ENCODE results near the gene TRIB2. TPM values are rescaled to one million over a fixed set of nuclear protein-coding genes. Genes with fewer than 3 reads are reported as not detected.

Gene TRIB2
- polyA plus RNA-seq, 1 of the 3 experiments (the other 2 are of a cell fraction), result 27.5 TPM

DNA sequence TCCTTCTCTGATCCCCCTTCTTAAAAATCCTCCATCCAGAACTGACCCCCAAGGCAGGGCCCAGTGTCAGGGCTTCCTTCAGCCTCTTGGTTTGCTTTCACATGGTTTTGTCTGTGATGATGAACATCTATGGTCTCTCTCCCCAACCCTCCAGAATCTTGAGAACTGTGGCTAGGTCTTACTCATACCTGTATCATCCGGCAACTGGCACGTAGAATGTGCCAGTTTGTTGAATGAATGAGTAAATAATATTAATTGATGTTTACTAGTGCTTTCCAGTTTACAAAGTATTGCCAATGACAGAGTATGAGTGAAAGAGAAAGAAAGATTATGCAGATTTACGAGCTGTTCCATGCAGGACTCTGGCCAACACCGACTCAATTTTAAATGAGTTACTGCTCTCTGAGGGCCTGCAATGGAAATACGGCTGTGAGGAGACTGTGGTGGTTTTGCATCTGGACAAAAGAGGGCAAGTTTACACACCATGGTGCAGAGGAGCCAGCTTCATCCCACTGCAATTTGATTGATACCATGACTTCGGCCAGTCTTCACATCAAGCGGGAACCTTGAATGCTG is 29.9 kb upstream of the TRIB2 start:
- H3K4me3 ChIP-seq (ENCODE audit: low read depth in 2 of 2, low read length in 1 of 2), result no peak overlapping the region
- no peaks in the 10 kb centered on the region for H3F3A ChIP-seq (replicated peaks; ENCODE audit: insufficient read depth)
- no peaks in the 10 kb centered on the region for H3K27me3 ChIP-seq (ENCODE audit: insufficient read depth)
- TF ChIP-seq RAD21 (IDR thresholded peaks at IDR 0.05; ENCODE audit: low read length), result no peak
- TF ChIP-seq, protein P1, sequence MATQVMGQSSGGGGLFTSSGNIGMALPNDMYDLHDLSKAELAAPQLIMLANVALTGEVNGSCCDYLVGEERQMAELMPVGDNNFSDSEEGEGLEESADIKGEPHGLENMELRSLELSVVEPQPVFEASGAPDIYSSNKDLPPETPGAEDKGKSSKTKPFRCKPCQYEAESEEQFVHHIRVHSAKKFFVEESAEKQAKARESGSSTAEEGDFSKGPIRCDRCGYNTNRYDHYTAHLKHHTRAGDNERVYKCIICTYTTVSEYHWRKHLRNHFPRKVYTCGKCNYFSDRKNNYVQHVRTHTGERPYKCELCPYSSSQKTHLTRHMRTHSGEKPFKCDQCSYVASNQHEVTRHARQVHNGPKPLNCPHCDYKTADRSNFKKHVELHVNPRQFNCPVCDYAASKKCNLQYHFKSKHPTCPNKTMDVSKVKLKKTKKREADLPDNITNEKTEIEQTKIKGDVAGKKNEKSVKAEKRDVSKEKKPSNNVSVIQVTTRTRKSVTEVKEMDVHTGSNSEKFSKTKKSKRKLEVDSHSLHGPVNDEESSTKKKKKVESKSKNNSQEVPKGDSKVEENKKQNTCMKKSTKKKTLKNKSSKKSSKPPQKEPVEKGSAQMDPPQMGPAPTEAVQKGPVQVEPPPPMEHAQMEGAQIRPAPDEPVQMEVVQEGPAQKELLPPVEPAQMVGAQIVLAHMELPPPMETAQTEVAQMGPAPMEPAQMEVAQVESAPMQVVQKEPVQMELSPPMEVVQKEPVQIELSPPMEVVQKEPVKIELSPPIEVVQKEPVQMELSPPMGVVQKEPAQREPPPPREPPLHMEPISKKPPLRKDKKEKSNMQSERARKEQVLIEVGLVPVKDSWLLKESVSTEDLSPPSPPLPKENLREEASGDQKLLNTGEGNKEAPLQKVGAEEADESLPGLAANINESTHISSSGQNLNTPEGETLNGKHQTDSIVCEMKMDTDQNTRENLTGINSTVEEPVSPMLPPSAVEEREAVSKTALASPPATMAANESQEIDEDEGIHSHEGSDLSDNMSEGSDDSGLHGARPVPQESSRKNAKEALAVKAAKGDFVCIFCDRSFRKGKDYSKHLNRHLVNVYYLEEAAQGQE (IDR thresholded peaks at IDR 0.05; ENCODE audit: low read depth, low read length), result no peak
- no peak for TF ChIP-seq MXI1 (IDR thresholded peaks at IDR 0.05; ENCODE audit: low read depth, low read length)
- TF ChIP-seq, protein P2, sequence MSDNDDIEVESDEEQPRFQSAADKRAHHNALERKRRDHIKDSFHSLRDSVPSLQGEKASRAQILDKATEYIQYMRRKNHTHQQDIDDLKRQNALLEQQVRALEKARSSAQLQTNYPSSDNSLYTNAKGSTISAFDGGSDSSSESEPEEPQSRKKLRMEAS (IDR thresholded peaks at IDR 0.05; ENCODE audit: low read depth), result no peak
- TF ChIP-seq, protein P3, sequence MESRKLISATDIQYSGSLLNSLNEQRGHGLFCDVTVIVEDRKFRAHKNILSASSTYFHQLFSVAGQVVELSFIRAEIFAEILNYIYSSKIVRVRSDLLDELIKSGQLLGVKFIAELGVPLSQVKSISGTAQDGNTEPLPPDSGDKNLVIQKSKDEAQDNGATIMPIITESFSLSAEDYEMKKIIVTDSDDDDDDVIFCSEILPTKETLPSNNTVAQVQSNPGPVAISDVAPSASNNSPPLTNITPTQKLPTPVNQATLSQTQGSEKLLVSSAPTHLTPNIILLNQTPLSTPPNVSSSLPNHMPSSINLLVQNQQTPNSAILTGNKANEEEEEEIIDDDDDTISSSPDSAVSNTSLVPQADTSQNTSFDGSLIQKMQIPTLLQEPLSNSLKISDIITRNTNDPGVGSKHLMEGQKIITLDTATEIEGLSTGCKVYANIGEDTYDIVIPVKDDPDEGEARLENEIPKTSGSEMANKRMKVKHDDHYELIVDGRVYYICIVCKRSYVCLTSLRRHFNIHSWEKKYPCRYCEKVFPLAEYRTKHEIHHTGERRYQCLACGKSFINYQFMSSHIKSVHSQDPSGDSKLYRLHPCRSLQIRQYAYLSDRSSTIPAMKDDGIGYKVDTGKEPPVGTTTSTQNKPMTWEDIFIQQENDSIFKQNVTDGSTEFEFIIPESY (IDR thresholded peaks at IDR 0.05; ENCODE audit: borderline replicate concordance, low read depth), result no peak
- no peak for TF ChIP-seq NFIC (IDR thresholded peaks at IDR 0.05; ENCODE audit: borderline replicate concordance)
- TF ChIP-seq RXRA (IDR thresholded peaks at IDR 0.05; ENCODE audit: borderline replicate concordance, low read depth), result no peak
- TF ChIP-seq POLR2AphosphoS5 (IDR thresholded peaks at IDR 0.05; ENCODE audit: low read depth, low read length), result no peak
- no peak for TF ChIP-seq SMC3 (IDR thresholded peaks at IDR 0.05; ENCODE audit: low read depth, low read length)
- no peak for TF ChIP-seq EZH2phosphoT487 (IDR thresholded peaks at IDR 0.05; ENCODE audit: borderline replicate concordance, low read depth)
- TF ChIP-seq FOSL2 (IDR thresholded peaks at IDR 0.05; ENCODE audit: borderline replicate concordance, low read depth), result no peak
- TF ChIP-seq FOXM1 (IDR thresholded peaks at IDR 0.05; ENCODE audit: low read depth), result no peak
- no peak for TF ChIP-seq EP300 (IDR thresholded peaks at IDR 0.05; ENCODE audit: borderline replicate concordance in 1 of 2, low read depth in 1 of 2, low read length in 1 of 2)
- no peak for TF ChIP-seq RFX5 (IDR thresholded peaks at IDR 0.05; ENCODE audit: low read length)
- TF ChIP-seq, protein P4, sequence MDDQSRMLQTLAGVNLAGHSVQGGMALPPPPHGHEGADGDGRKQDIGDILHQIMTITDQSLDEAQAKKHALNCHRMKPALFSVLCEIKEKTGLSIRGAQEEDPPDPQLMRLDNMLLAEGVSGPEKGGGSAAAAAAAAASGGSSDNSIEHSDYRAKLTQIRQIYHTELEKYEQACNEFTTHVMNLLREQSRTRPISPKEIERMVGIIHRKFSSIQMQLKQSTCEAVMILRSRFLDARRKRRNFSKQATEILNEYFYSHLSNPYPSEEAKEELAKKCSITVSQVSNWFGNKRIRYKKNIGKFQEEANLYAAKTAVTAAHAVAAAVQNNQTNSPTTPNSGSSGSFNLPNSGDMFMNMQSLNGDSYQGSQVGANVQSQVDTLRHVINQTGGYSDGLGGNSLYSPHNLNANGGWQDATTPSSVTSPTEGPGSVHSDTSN (IDR thresholded peaks at IDR 0.05), result no peak
- TF ChIP-seq TCF12 (IDR thresholded peaks at IDR 0.05), result no peak
- no peak for TF ChIP-seq FOXJ3 (CRISPR knock-in tag; IDR thresholded peaks at IDR 0.05)
- no peak overlapping the region for H3K9ac ChIP-seq
- no peak overlapping the region for H3K27ac ChIP-seq (ENCODE audit: low read depth in 2 of 2, low read length in 1 of 2)
- H3K9me3 ChIP-seq, result peaks cover 8% of the 10 kb centered on the region; the same call in 1 of the 2 replicates
- POLR2A ChIA-PET, result no interaction called here
- 75% methylated on average over 7 of the region's 7 CpGs for WGBS (ENCODE audit: low lambda C conversion rate)
- H3K36me3 ChIP-seq (replicated peaks in 1 of 2; ENCODE audit: control insufficient read depth in 1 of 2, insufficient read depth in 2 of 2, low read length in 1 of 2), result no peaks in the 10 kb centered on the region
- H3K4me2 ChIP-seq, result no peak overlapping the region
- H2AFZ ChIP-seq (ENCODE audit: low read depth), result no peak overlapping the region
- DNase-seq, result no peak
- no peaks in the 10 kb centered on the region for H4K20me1 ChIP-seq (ENCODE audit: insufficient read depth)
- no peaks in the 10 kb centered on the region for H3K9me2 ChIP-seq
- no peaks in the 10 kb centered on the region for H3K79me2 ChIP-seq (ENCODE audit: insufficient read depth)
- no peaks in the 10 kb centered on the region for H3K4me1 ChIP-seq (ENCODE audit: control insufficient read depth in 1 of 2, insufficient read depth in 2 of 2, low read depth in 1 of 2, low read length in 1 of 2)
- CTCF ChIA-PET, result interaction anchor here (0.7 to 1.2 kb wide), 2 partner anchors 321 to 340 kb away, joined by 3 read pairs; no protein-coding TSS in a partner anchor
